HL-60 (cell line): Measurements from ENCODE around the gene SLAIN1.

Source experiments
- CTCF ChIP-seq: IDR thresholded peaks from one replicate; pipeline ENCODE4 v1.5.1; 2011; ENCODE audit warnings: low read length, control low read depth, inconsistent platforms; ENCODE audit not compliant: insufficient read depth
- GABPA ChIP-seq: IDR thresholded peaks from 2 replicates; pipeline ENCODE4 v1.6.1; 2012; ENCODE audit warnings: low read depth
- POLR2AphosphoS5 ChIP-seq: IDR thresholded peaks from 2 replicates; pipeline ENCODE4 v1.6.1; 2012; ENCODE audit warnings: low read depth
- TF ChIP-seq, protein P1 (sequence below): IDR thresholded peaks from 2 replicates; pipeline ENCODE4 v1.6.1; 2012; ENCODE audit warnings: low read depth; ENCODE audit not compliant: insufficient replicate concordance

GRCh38 chr13:77781808-77782207, 84.3 kb downstream of the SLAIN1 start:
- no peak for TF ChIP-seq CTCF
- no peak for TF ChIP-seq POLR2AphosphoS5
- TF ChIP-seq, protein P1, sequence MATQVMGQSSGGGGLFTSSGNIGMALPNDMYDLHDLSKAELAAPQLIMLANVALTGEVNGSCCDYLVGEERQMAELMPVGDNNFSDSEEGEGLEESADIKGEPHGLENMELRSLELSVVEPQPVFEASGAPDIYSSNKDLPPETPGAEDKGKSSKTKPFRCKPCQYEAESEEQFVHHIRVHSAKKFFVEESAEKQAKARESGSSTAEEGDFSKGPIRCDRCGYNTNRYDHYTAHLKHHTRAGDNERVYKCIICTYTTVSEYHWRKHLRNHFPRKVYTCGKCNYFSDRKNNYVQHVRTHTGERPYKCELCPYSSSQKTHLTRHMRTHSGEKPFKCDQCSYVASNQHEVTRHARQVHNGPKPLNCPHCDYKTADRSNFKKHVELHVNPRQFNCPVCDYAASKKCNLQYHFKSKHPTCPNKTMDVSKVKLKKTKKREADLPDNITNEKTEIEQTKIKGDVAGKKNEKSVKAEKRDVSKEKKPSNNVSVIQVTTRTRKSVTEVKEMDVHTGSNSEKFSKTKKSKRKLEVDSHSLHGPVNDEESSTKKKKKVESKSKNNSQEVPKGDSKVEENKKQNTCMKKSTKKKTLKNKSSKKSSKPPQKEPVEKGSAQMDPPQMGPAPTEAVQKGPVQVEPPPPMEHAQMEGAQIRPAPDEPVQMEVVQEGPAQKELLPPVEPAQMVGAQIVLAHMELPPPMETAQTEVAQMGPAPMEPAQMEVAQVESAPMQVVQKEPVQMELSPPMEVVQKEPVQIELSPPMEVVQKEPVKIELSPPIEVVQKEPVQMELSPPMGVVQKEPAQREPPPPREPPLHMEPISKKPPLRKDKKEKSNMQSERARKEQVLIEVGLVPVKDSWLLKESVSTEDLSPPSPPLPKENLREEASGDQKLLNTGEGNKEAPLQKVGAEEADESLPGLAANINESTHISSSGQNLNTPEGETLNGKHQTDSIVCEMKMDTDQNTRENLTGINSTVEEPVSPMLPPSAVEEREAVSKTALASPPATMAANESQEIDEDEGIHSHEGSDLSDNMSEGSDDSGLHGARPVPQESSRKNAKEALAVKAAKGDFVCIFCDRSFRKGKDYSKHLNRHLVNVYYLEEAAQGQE: no peak
- TF ChIP-seq GABPA: no peak
